IPS-20b (cell line): ENCODE measurements around the gene EXOC3L4.

Experiments used
- H3K27ac ChIP-seq: one replicate; pipeline ENCODE4 v1.5.1; 2013; ENCODE audit warnings: low read length
- H3K27me3 ChIP-seq: 2 replicates; pipeline ENCODE4 v1.6.1; 2013; ENCODE audit warnings: mild to moderate bottlenecking, low read length, inconsistent platforms; ENCODE audit not compliant: insufficient read depth
- H3K36me3 ChIP-seq: 2 replicates; pipeline ENCODE4 v1.6.1; 2013; ENCODE audit warnings: low read depth, mild to moderate bottlenecking, inconsistent platforms, low read length, moderate library complexity; ENCODE audit not compliant: insufficient read depth
- H3K4me1 ChIP-seq: 2 replicates; pipeline ENCODE4 v1.6.1; 2013; ENCODE audit warnings: mild to moderate bottlenecking, control low read depth, inconsistent platforms, low read length, moderate library complexity; ENCODE audit not compliant: insufficient read depth
- H3K4me3 ChIP-seq: 2 replicates; pipeline ENCODE4 v1.5.1; 2013; ENCODE audit warnings: mild to moderate bottlenecking, low read length, inconsistent platforms
- H3K9ac ChIP-seq: 2 replicates; pipeline ENCODE4 v1.6.1; 2013; ENCODE audit warnings: low read depth, mild to moderate bottlenecking, inconsistent platforms, low read length, moderate library complexity
- H3K9me3 ChIP-seq: 2 replicates; pipeline ENCODE4 v1.6.1; 2013; ENCODE audit warnings: mild to moderate bottlenecking, low read depth, low read length, inconsistent platforms; ENCODE audit not compliant: insufficient read depth

Gene EXOC3L4

GRCh38 chr14:103127356-103127755 lies 32.8 kb downstream of the EXOC3L4 start:
- no peak overlapping the region for H3K4me3 ChIP-seq
- peaks cover 4% of the 10 kb centered on the region; the same call in 1 of the 2 replicates for H3K4me1 ChIP-seq
- peaks cover 57% of the 10 kb centered on the region for H3K27me3 ChIP-seq
- H3K9ac ChIP-seq: no peak overlapping the region
- H3K27ac ChIP-seq: no peak overlapping the region
- no peaks in the 10 kb centered on the region for H3K9me3 ChIP-seq
- H3K36me3 ChIP-seq: no peaks in the 10 kb centered on the region

GRCh38 chr14:103127861-103128598 lies 33.5 kb downstream of the EXOC3L4 start:
- H3K4me1 ChIP-seq: no peaks in the 10 kb centered on the region
- H3K9ac ChIP-seq: no peak overlapping the region
- no peak overlapping the region for H3K4me3 ChIP-seq
- H3K27me3 ChIP-seq: peaks cover 50% of the 10 kb centered on the region
- peaks cover 4% of the 10 kb centered on the region; the same call in 1 of the 2 replicates for H3K36me3 ChIP-seq
- H3K27ac ChIP-seq: no peak overlapping the region
- H3K9me3 ChIP-seq: no peaks in the 10 kb centered on the region

- no peaks in the 10 kb centered on the region for H3K9me3 ChIP-seq
- H3K27ac ChIP-seq: no peak overlapping the region
- H3K4me3 ChIP-seq: no peak overlapping the region
- no peaks in the 10 kb centered on the region for H3K4me1 ChIP-seq
- peaks cover 9% of the 10 kb centered on the region for H3K36me3 ChIP-seq
- H3K9ac ChIP-seq: no peak overlapping the region
- H3K27me3 ChIP-seq: peaks cover 45% of the 10 kb centered on the region
These were observed 34.2 kb downstream of the EXOC3L4 start for GRCh38 chr14:103128631-103129300.

GRCh38 chr14:103129301-103130016 lies 34.9 kb downstream of the EXOC3L4 start:
- H3K27me3 ChIP-seq: peaks cover 38% of the 10 kb centered on the region
- no peak overlapping the region for H3K9ac ChIP-seq
- no peak overlapping the region for H3K27ac ChIP-seq
- peaks cover 12% of the 10 kb centered on the region for H3K36me3 ChIP-seq
- no peaks in the 10 kb centered on the region for H3K4me1 ChIP-seq
- H3K4me3 ChIP-seq: no peak overlapping the region
- no peaks in the 10 kb centered on the region for H3K9me3 ChIP-seq

GRCh38 chr14:103130017-103130764 lies 35.7 kb downstream of the EXOC3L4 start:
- H3K4me1 ChIP-seq: no peaks in the 10 kb centered on the region
- H3K27me3 ChIP-seq: peaks cover 31% of the 10 kb centered on the region
- no peak overlapping the region for H3K27ac ChIP-seq
- peaks cover 12% of the 10 kb centered on the region for H3K36me3 ChIP-seq
- H3K9ac ChIP-seq: no peak overlapping the region
- no peaks in the 10 kb centered on the region for H3K9me3 ChIP-seq
- no peak overlapping the region for H3K4me3 ChIP-seq

GRCh38 chr14:103130965-103131364 lies 36.4 kb downstream of the EXOC3L4 start:
- Histone ChIP-seq H3K4me3 (no peak overlapping the region), H3K36me3 (peaks cover 12% of the 10 kb centered on the region), H3K9ac (no peak overlapping the region), H3K4me1 (no peaks in the 10 kb centered on the region), H3K9me3 (no peaks in the 10 kb centered on the region), H3K27me3 (peaks cover 23% of the 10 kb centered on the region), H3K27ac (no peak overlapping the region)

- peaks cover 12% of the 10 kb centered on the region for H3K36me3 ChIP-seq
- H3K27ac ChIP-seq: no peak overlapping the region
These were observed 37.1 kb downstream of the EXOC3L4 start for GRCh38 chr14:103131580-103131979.

GRCh38 chr14:103132381-103133209 lies 38.1 kb downstream of the EXOC3L4 start:
- no peak overlapping the region for H3K9ac ChIP-seq
- H3K27ac ChIP-seq: no peak overlapping the region
- H3K4me1 ChIP-seq: no peaks in the 10 kb centered on the region
- peaks cover 12% of the 10 kb centered on the region for H3K36me3 ChIP-seq
- peaks cover 13% of the 10 kb centered on the region for H3K27me3 ChIP-seq
- no peaks in the 10 kb centered on the region for H3K9me3 ChIP-seq
- H3K4me3 ChIP-seq: no peak overlapping the region

More at GRCh38 chr14:103131580-103131979, 37.1 kb downstream of the EXOC3L4 start:
- no peak overlapping the region for H3K4me3 ChIP-seq
- no peak overlapping the region for H3K9ac ChIP-seq
- H3K4me1 ChIP-seq: no peaks in the 10 kb centered on the region
- no peaks in the 10 kb centered on the region for H3K9me3 ChIP-seq
- H3K27me3 ChIP-seq: peaks cover 17% of the 10 kb centered on the region

- Histone ChIP-seq H3K27ac (no peak overlapping the region), H3K36me3 (peaks cover 12% of the 10 kb centered on the region), H3K4me1 (no peaks in the 10 kb centered on the region), H3K27me3 (peaks cover 14% of the 10 kb centered on the region; the same call in 1 of the 2 replicates), H3K9ac (no peak overlapping the region), H3K9me3 (no peaks in the 10 kb centered on the region), H3K4me3 (no peak overlapping the region)
These were observed 39.0 kb downstream of the EXOC3L4 start for GRCh38 chr14:103133210-103134140.

GRCh38 chr14:103134405-103134804 lies 39.9 kb downstream of the EXOC3L4 start:
- H3K9me3 ChIP-seq: no peaks in the 10 kb centered on the region
- no peak overlapping the region for H3K27ac ChIP-seq
- H3K27me3 ChIP-seq: peaks cover 20% of the 10 kb centered on the region; the same call in 1 of the 2 replicates
- no peak overlapping the region for H3K4me3 ChIP-seq
- H3K9ac ChIP-seq: no peak overlapping the region
- peaks cover 1% of the 10 kb centered on the region; the same call in 1 of the 2 replicates for H3K4me1 ChIP-seq
- H3K36me3 ChIP-seq: peaks cover 12% of the 10 kb centered on the region
